Measurements from ENCODE around the gene BAHCC1. TPM values are rescaled to one million over a fixed set of nuclear protein-coding genes. Genes with fewer than 3 reads are reported as not detected.
"Not testable (repeated sequence)": the region's sequence is repeated elsewhere in the genome, so short reads cannot be mapped to it uniquely, and the experiment has no call there.

The BAHCC1 gene
- total RNA-seq, 1 donor from 2014 or later: 8.4 TPM

DNA sequence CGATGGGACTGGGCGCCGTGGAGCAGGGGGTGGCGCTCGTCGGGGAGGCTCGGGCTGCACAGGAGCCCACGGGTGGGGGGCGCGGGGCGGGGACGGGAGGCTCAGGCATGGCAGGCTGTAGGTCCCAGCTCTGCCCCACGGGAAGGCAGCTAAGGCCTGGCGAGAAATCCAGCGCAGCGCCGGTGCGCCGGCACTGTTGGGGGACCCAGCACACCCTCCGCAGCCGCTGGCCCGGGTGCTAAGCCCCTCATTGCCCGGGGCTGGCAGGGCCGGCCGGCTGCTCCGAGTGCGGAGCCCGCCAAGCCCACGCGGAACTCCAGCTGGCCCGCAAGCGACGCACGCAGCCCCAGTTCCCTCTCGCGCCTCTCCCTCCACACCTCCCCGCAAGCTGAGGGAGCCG lies 43.2 kb upstream of the BAHCC1 start:
- not testable (repeated sequence) for H3K27ac ChIP-seq (ENCODE audit: low read depth, low read length); H3K36me3 ChIP-seq (ENCODE audit: control insufficient read depth in 3 of 3, insufficient read depth in 3 of 3, low read length in 3 of 3); H3K27me3 ChIP-seq (ENCODE audit: control insufficient read depth in 3 of 3, insufficient read depth in 3 of 3, low read length in 3 of 3); H3K4me3 ChIP-seq (ENCODE audit: low read length in 3 of 3); H3K9ac ChIP-seq (ENCODE audit: low read depth in 1 of 3, low read length in 3 of 3); H3K9me3 ChIP-seq (ENCODE audit: control insufficient read depth in 3 of 3, low read length in 3 of 3)
- H3K4me1 ChIP-seq (ENCODE audit: control insufficient read depth in 3 of 3, insufficient read depth in 3 of 3, low read length in 3 of 3): peaks cover 3 to 12% (median 3%) of the 10 kb centered on the region in 3 donors

- H3K27me3 ChIP-seq (ENCODE audit: control insufficient read depth in 3 of 3, insufficient read depth in 3 of 3, low read length in 3 of 3): no peaks in the 10 kb centered on the region
- no peak overlapping the region for H3K4me3 ChIP-seq (ENCODE audit: low read length in 3 of 3)
- H3K9me3 ChIP-seq (ENCODE audit: control insufficient read depth in 3 of 3, low read length in 3 of 3): no peaks in the 10 kb centered on the region
- H3K4me1 ChIP-seq (ENCODE audit: control insufficient read depth in 3 of 3, insufficient read depth in 3 of 3, low read length in 3 of 3): peaks cover 3 to 6% (median 3%) of the 10 kb centered on the region in 3 donors
- H3K27ac ChIP-seq (ENCODE audit: low read depth, low read length): no peak overlapping the region
- H3K9ac ChIP-seq (ENCODE audit: low read depth in 1 of 3, low read length in 3 of 3): no peak overlapping the region
- H3K36me3 ChIP-seq (ENCODE audit: control insufficient read depth in 3 of 3, insufficient read depth in 3 of 3, low read length in 3 of 3): no peaks in the 10 kb centered on the region
Measured at GRCh38 chr17:81354252-81354953, 40.9 kb upstream of the BAHCC1 start.

- Histone ChIP-seq H3K4me3 (ENCODE audit: low read length in 3 of 3) (no peak overlapping the region), H3K27ac (ENCODE audit: low read depth, low read length) (no peak overlapping the region), H3K9me3 (ENCODE audit: control insufficient read depth in 3 of 3, low read length in 3 of 3) (no peaks in the 10 kb centered on the region), H3K4me1 (ENCODE audit: control insufficient read depth in 3 of 3, insufficient read depth in 3 of 3, low read length in 3 of 3) (peaks cover 0 to 3% (median under 1%) of the 10 kb centered on the region in 3 donors), H3K36me3 (ENCODE audit: control insufficient read depth in 3 of 3, insufficient read depth in 3 of 3, low read length in 3 of 3) (no peaks in the 10 kb centered on the region), H3K9ac (ENCODE audit: low read depth in 1 of 3, low read length in 3 of 3) (no peak overlapping the region), H3K27me3 (ENCODE audit: control insufficient read depth in 3 of 3, insufficient read depth in 3 of 3, low read length in 3 of 3) (no peaks in the 10 kb centered on the region)
Measured at GRCh38 chr17:81354954-81355347, 40.3 kb upstream of the BAHCC1 start.

DNA sequence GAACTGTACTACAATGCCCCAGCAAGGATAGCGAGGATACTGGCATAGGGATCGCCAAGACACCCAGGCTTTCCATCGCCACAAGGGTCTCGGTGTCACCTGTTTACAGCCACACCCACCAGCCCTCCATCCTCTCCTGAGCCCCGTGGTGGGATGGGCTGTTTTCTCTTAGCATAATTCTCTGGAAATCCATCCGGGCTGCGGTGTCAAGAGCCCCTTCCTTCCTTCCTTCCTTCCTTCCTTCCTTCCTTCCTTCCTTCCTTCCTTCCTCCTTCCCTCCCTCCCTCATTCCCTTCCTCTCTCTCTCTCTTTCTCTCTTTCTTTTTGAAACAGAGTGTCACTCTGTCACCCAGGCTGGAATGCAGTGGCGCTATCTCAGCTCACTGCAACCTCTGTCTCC lies 36.0 kb upstream of the BAHCC1 start:
- no peak overlapping the region for H3K9ac ChIP-seq (ENCODE audit: low read depth in 1 of 3, low read length in 3 of 3)
- no peak overlapping the region for H3K27ac ChIP-seq (ENCODE audit: low read depth, low read length)
- no peak overlapping the region for H3K4me3 ChIP-seq (ENCODE audit: low read length in 3 of 3)
- H3K4me1 ChIP-seq (ENCODE audit: control insufficient read depth in 3 of 3, insufficient read depth in 3 of 3, low read length in 3 of 3): no peaks in the 10 kb centered on the region
- H3K36me3 ChIP-seq (ENCODE audit: control insufficient read depth in 3 of 3, insufficient read depth in 3 of 3, low read length in 3 of 3): no peaks in the 10 kb centered on the region
- no peaks in the 10 kb centered on the region for H3K27me3 ChIP-seq (ENCODE audit: control insufficient read depth in 3 of 3, insufficient read depth in 3 of 3, low read length in 3 of 3)
- H3K9me3 ChIP-seq (ENCODE audit: control insufficient read depth in 3 of 3, low read length in 3 of 3): no peaks in the 10 kb centered on the region

GRCh38 chr17:81362001-81362400 lies 33.3 kb upstream of the BAHCC1 start:
- H3K9ac ChIP-seq (ENCODE audit: low read depth in 1 of 3, low read length in 3 of 3); H3K4me3 ChIP-seq (ENCODE audit: low read length in 3 of 3); H3K9me3 ChIP-seq (ENCODE audit: control insufficient read depth in 3 of 3, low read length in 3 of 3); H3K36me3 ChIP-seq (ENCODE audit: control insufficient read depth in 3 of 3, insufficient read depth in 3 of 3, low read length in 3 of 3); H3K27ac ChIP-seq (ENCODE audit: low read depth, low read length): not testable (repeated sequence)
- peaks cover 10 to 13% (median 12%) of the 10 kb centered on the region in 3 donors for H3K4me1 ChIP-seq (ENCODE audit: control insufficient read depth in 3 of 3, insufficient read depth in 3 of 3, low read length in 3 of 3)
- peaks cover 0 to 10% (median 8%) of the 10 kb centered on the region in 3 donors for H3K27me3 ChIP-seq (ENCODE audit: control insufficient read depth in 3 of 3, insufficient read depth in 3 of 3, low read length in 3 of 3)

DNA sequence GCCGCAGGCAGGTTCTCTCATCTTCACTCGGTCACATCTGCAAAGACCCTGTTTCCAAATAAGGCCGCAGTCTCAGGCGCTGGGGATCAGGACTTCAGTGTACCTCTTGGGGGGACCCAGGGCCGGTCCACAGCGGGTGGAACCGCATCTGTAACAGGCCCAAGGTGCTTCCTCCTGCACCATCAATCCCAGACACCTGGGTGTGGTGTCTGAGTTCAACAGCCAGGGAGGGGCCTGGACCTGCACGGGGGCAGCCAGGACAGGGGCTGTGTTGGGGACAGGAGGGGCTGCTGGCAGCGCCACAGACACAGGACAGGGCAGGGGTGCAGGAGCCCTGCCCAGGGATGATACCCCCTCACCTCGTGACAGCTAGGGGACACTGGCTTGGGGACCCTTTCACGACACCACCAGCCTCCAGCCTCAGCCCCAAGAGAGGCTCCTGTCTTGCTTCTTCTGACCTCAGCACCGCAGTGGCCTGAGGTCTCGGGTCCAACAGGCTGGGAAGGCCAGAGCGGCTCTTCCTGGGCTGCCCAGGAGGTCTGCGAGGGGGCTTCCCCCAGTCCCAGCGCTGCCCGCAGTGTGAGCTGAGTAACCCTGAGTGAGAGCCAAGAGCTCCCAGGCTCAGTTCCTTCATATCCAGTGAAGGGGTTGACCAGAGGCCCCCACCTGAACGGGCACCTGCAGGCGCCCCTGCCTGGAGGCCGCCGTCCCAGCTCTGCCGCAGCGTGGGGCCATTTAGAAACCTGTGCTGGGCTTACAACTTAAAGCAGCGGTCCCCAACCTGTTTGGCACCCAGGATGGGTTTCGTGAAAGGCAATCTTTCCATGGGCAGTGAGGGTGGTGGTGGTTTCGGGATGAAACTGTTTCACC lies 30.7 kb upstream of the BAHCC1 start:
- Histone ChIP-seq H3K27me3 (ENCODE audit: control insufficient read depth in 3 of 3, insufficient read depth in 3 of 3, low read length in 3 of 3) (peaks cover 0 to 12% (median 10%) of the 10 kb centered on the region in 3 donors), H3K4me3 (ENCODE audit: low read length in 3 of 3) (peak overlapping the region; percentile 54 to 76 (median 62))

DNA sequence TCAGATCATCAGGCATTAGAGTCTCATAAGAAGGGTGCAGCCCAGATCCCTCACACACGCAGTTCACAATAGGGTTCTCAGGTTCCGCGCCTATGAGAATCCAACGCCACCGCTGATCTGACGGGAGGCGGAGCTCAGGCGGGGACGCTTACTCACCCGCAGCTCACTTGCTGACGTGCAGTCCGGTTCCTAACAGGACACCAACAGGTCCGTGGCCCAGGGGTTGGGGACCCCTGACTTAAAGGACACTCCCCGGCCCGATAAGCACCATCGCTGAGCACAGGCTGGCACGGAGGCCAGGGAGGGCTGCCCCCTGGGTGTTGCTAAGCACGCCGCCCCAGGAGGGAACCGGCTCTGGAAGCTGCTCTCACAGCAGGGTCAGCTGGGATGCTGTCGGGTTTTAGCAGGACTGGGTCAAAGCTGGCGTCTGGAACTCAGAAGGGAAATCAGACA lies 30.1 kb upstream of the BAHCC1 start:
- Histone ChIP-seq H3K9me3 (ENCODE audit: control insufficient read depth in 3 of 3, low read length in 3 of 3) (no peaks in the 10 kb centered on the region), H3K27me3 (ENCODE audit: control insufficient read depth in 3 of 3, insufficient read depth in 3 of 3, low read length in 3 of 3) (peaks cover 0 to 12% (median 10%) of the 10 kb centered on the region in 3 donors), H3K36me3 (ENCODE audit: control insufficient read depth in 3 of 3, insufficient read depth in 3 of 3, low read length in 3 of 3) (no peaks in the 10 kb centered on the region), H3K4me1 (ENCODE audit: control insufficient read depth in 3 of 3, insufficient read depth in 3 of 3, low read length in 3 of 3) (peaks cover 10 to 13% (median 12%) of the 10 kb centered on the region in 3 donors), H3K4me3 (ENCODE audit: low read length in 3 of 3) (peak overlapping the region; percentile 54 to 76 (median 62)), H3K9ac (ENCODE audit: low read depth in 1 of 3, low read length in 3 of 3) (peak overlapping the region in 2 of 3 donors; percentile 70 to 80), H3K27ac (ENCODE audit: low read depth, low read length) (no peak overlapping the region)

More for the DNA sequence above, 30.7 kb upstream of the BAHCC1 start:
- Histone ChIP-seq H3K27ac (ENCODE audit: low read depth, low read length) (no peak overlapping the region), H3K9ac (ENCODE audit: low read depth in 1 of 3, low read length in 3 of 3) (peak overlapping the region in 1 of 3 donors; percentile 80), H3K36me3 (ENCODE audit: control insufficient read depth in 3 of 3, insufficient read depth in 3 of 3, low read length in 3 of 3) (no peaks in the 10 kb centered on the region), H3K9me3 (ENCODE audit: control insufficient read depth in 3 of 3, low read length in 3 of 3) (no peaks in the 10 kb centered on the region), H3K4me1 (ENCODE audit: control insufficient read depth in 3 of 3, insufficient read depth in 3 of 3, low read length in 3 of 3) (peaks cover 10 to 13% (median 12%) of the 10 kb centered on the region in 3 donors)

- H3K9me3 ChIP-seq (ENCODE audit: control insufficient read depth in 3 of 3, low read length in 3 of 3): no peaks in the 10 kb centered on the region
- peak overlapping the region; percentile 54 to 76 (median 62) for H3K4me3 ChIP-seq (ENCODE audit: low read length in 3 of 3)
- H3K27me3 ChIP-seq (ENCODE audit: control insufficient read depth in 3 of 3, insufficient read depth in 3 of 3, low read length in 3 of 3): peaks cover 0 to 12% (median 10%) of the 10 kb centered on the region in 3 donors
- H3K36me3 ChIP-seq (ENCODE audit: control insufficient read depth in 3 of 3, insufficient read depth in 3 of 3, low read length in 3 of 3): no peaks in the 10 kb centered on the region
- H3K4me1 ChIP-seq (ENCODE audit: control insufficient read depth in 3 of 3, insufficient read depth in 3 of 3, low read length in 3 of 3): peaks cover 10 to 13% (median 12%) of the 10 kb centered on the region in 3 donors
- H3K27ac ChIP-seq (ENCODE audit: low read depth, low read length): no peak overlapping the region
- H3K9ac ChIP-seq (ENCODE audit: low read depth in 1 of 3, low read length in 3 of 3): peak overlapping the region in 1 of 3 donors; percentile 80
Measured at GRCh38 chr17:81365601-81366585, 29.4 kb upstream of the BAHCC1 start.

DNA sequence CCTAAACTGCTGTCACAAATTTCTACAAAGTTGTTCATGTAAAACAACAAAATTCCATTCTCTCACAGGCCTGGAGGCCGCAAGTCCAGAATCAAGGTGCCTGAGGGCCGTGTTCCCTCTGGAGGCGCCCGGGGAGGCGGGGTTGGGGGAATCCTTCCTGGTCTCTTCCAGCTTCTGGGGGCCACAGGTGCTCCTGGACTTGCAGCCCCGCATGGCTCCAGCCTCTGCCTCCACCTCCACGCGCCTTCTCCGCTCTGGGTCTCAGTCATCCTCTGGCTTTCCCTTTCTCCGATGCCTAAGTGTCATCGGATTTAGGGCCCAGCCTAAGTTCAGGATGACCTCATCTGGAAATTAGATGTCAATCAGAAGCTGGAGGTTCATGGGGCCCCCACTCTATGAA lies 28.6 kb upstream of the BAHCC1 start:
- no peaks in the 10 kb centered on the region for H3K36me3 ChIP-seq (ENCODE audit: control insufficient read depth in 3 of 3, insufficient read depth in 3 of 3, low read length in 3 of 3)
- peaks cover 10 to 13% (median 12%) of the 10 kb centered on the region in 3 donors for H3K4me1 ChIP-seq (ENCODE audit: control insufficient read depth in 3 of 3, insufficient read depth in 3 of 3, low read length in 3 of 3)
- no peak overlapping the region for H3K9ac ChIP-seq (ENCODE audit: low read depth in 1 of 3, low read length in 3 of 3)
- H3K27ac ChIP-seq (ENCODE audit: low read depth, low read length): no peak overlapping the region
- H3K4me3 ChIP-seq (ENCODE audit: low read length in 3 of 3): no peak overlapping the region
- peaks cover 0 to 12% (median 10%) of the 10 kb centered on the region in 3 donors for H3K27me3 ChIP-seq (ENCODE audit: control insufficient read depth in 3 of 3, insufficient read depth in 3 of 3, low read length in 3 of 3)
- no peaks in the 10 kb centered on the region for H3K9me3 ChIP-seq (ENCODE audit: control insufficient read depth in 3 of 3, low read length in 3 of 3)
